ENCODE data around the gene GPC6. TPM values are rescaled to one million over a fixed set of nuclear protein-coding genes. Genes with fewer than 3 reads are reported as not detected.

The GPC6 gene
- total RNA-seq, 1 experiment from 2014 or later: 63.7 TPM

GRCh38 chr13:93554514-93554913 lies 327.9 kb downstream of the GPC6 start:
- H3K4me3 ChIP-seq (ENCODE audit: insufficient read depth, low read depth, low read length): no peak overlapping the region
- H3K27me3 ChIP-seq (ENCODE audit: control insufficient read depth, insufficient read depth, low read length): no peaks in the 10 kb centered on the region
- no peaks in the 10 kb centered on the region for H3K36me3 ChIP-seq (replicated peaks; ENCODE audit: control insufficient read depth, insufficient read depth, low read length)
- no peak for DNase-seq

- DNase-seq: no peak
- Histone ChIP-seq H3K36me3 (replicated peaks; ENCODE audit: control insufficient read depth, insufficient read depth, low read length) (no peaks in the 10 kb centered on the region), H3K4me3 (ENCODE audit: insufficient read depth, low read depth, low read length) (no peak overlapping the region), H3K27me3 (ENCODE audit: control insufficient read depth, insufficient read depth, low read length) (no peaks in the 10 kb centered on the region)
Measured at GRCh38 chr13:93558637-93559036, 332.0 kb downstream of the GPC6 start.

GRCh38 chr13:93559718-93560117 lies 333.1 kb downstream of the GPC6 start:
- no peaks in the 10 kb centered on the region for H3K36me3 ChIP-seq (replicated peaks; ENCODE audit: control insufficient read depth, insufficient read depth, low read length)
- DNase-seq: no peak
- H3K4me3 ChIP-seq (ENCODE audit: insufficient read depth, low read depth, low read length): no peak overlapping the region

DNA sequence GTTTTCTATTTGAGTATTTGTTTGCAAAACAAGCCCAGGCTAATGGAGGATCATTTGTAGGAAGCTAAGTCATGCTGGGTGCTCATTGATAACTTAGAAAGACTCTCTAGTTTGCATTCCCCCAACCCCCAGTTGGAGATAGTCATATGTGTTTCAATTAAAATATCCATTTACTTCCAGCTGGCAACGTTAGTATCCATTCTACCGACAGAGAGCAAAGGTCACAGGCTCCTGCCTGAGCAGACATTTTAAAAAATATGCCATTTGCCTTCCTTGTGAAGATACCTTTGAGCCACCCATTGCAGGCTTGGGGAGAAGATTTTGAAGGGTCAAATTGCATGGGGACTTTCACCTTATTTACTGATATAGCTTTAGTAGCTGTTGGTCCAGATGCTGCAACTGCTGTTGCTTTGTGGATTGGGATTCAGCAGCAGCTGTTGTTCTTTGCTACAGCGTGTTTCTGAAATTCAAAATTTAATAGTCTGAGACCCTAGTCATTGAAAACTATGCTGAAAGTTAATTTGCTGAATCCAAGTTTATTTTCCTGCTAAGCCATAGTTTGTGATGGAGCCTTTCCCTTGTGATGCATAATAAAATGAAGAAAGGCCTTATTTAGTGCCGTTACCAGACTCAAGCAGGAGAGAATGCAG lies 335.1 kb downstream of the GPC6 start:
- Histone ChIP-seq H3K36me3 (replicated peaks; ENCODE audit: control insufficient read depth, insufficient read depth, low read length) (no peaks in the 10 kb centered on the region), H3K27me3 (ENCODE audit: control insufficient read depth, insufficient read depth, low read length) (no peaks in the 10 kb centered on the region), H3K4me3 (ENCODE audit: insufficient read depth, low read depth, low read length) (no peak overlapping the region)
- no peak for DNase-seq

More at GRCh38 chr13:93559718-93560117, 333.1 kb downstream of the GPC6 start:
- no peaks in the 10 kb centered on the region for H3K27me3 ChIP-seq (ENCODE audit: control insufficient read depth, insufficient read depth, low read length)

DNA sequence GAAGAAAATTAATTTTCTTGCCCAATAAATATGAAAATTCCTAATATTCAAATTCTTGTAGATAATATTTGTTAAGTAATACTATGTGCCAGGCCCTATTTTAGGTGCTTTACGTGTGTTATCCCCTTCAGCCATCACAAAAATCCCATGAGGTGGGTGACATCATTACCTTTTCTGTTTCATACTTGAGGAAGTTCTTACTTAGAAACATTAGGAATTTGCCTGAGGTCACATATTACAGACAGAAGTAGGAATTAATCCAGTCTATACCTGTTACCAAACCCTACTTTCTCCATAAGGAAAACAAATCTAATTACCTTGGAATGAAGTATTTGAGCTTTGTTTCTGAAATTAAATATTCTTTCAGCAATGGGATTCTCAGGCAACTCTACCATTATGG lies 336.1 kb downstream of the GPC6 start:
- Histone ChIP-seq H3K27me3 (ENCODE audit: control insufficient read depth, insufficient read depth, low read length) (no peaks in the 10 kb centered on the region), H3K36me3 (replicated peaks; ENCODE audit: control insufficient read depth, insufficient read depth, low read length) (no peaks in the 10 kb centered on the region), H3K4me3 (ENCODE audit: insufficient read depth, low read depth, low read length) (no peak overlapping the region)
- DNase-seq: no peak

DNA sequence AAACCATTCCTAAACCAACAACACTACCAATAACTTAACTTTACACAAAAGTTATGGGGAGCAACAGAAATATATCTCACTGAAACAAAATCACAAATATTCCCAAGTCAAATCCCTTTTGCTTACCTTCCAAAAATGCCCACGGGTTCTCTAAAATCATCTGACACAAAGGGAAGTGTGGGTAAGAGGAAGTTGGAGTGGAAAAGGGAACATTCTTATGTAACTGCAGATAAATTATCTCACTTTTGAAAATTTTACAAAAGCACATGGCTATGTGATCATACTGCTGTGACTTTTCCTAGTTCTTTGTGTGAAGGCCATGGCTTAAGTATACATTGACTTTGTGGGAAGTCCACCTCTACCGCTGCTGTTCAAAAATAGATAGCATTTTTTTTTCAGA lies 350.5 kb downstream of the GPC6 start:
- no peak for DNase-seq
- H3K4me3 ChIP-seq (ENCODE audit: insufficient read depth, low read depth, low read length): no peak overlapping the region
- no peaks in the 10 kb centered on the region for H3K27me3 ChIP-seq (ENCODE audit: control insufficient read depth, insufficient read depth, low read length)
- H3K36me3 ChIP-seq (replicated peaks; ENCODE audit: control insufficient read depth, insufficient read depth, low read length): no peaks in the 10 kb centered on the region

GRCh38 chr13:93589788-93590187 lies 363.2 kb downstream of the GPC6 start:
- Histone ChIP-seq H3K36me3 (replicated peaks; ENCODE audit: control insufficient read depth, insufficient read depth, low read length) (no peaks in the 10 kb centered on the region), H3K27me3 (ENCODE audit: control insufficient read depth, insufficient read depth, low read length) (no peaks in the 10 kb centered on the region), H3K4me3 (ENCODE audit: insufficient read depth, low read depth, low read length) (no peak overlapping the region)
- DNase-seq: no peak

DNA sequence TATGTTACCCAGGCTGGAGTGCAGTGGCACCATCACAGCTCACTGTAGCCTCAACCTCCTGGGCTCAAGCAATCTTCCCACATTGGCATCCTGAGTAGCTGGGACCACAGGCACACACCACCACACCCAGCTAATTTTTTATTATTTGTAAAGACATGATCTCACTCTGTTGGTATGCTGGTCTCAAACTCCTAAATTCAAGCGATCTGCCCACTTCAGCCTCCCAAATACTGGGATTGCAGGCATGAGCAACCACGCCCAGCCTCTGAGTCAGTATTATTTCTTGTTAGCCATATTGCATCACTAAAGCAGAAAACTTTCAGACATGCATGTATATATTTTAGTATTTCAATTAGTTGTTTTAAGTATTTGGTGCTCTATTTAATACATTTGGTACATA lies 376.4 kb downstream of the GPC6 start:
- no peaks in the 10 kb centered on the region for H3K36me3 ChIP-seq (replicated peaks; ENCODE audit: control insufficient read depth, insufficient read depth, low read length)
- no peaks in the 10 kb centered on the region for H3K27me3 ChIP-seq (ENCODE audit: control insufficient read depth, insufficient read depth, low read length)
- DNase-seq: no peak
- no peak overlapping the region for H3K4me3 ChIP-seq (ENCODE audit: insufficient read depth, low read depth, low read length)

GRCh38 chr13:93614776-93615175 lies 388.2 kb downstream of the GPC6 start:
- Histone ChIP-seq H3K4me3 (ENCODE audit: insufficient read depth, low read depth, low read length) (no peak overlapping the region), H3K36me3 (replicated peaks; ENCODE audit: control insufficient read depth, insufficient read depth, low read length) (no peaks in the 10 kb centered on the region), H3K27me3 (ENCODE audit: control insufficient read depth, insufficient read depth, low read length) (no peaks in the 10 kb centered on the region)
- no peak for DNase-seq

GRCh38 chr13:93620181-93620765 lies 393.7 kb downstream of the GPC6 start:
- DNase-seq: no peak
- Histone ChIP-seq H3K27me3 (ENCODE audit: control insufficient read depth, insufficient read depth, low read length) (no peaks in the 10 kb centered on the region), H3K36me3 (replicated peaks; ENCODE audit: control insufficient read depth, insufficient read depth, low read length) (no peaks in the 10 kb centered on the region), H3K4me3 (ENCODE audit: insufficient read depth, low read depth, low read length) (no peak overlapping the region)

DNA sequence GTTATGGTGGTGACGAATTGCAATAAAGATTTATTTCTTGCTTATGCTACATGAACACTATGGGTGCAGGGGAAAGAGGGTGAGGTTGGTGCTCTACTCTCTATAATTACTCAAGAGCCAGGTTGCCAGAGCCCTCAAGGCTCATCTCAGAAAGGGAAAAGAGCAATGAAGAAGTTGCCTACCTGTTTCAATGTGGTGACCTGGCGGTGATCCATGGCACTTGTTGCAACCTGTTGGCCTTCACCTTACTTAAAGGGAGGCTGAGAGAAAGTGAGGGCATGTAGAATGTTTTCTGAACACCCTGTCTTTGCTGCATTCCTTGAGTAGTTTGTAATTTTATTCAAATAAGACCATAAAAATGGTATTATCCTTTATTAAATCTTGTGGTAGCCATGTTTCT lies 394.4 kb downstream of the GPC6 start:
- no peak overlapping the region for H3K4me3 ChIP-seq (ENCODE audit: insufficient read depth, low read depth, low read length)
- DNase-seq: no peak
- no peaks in the 10 kb centered on the region for H3K27me3 ChIP-seq (ENCODE audit: control insufficient read depth, insufficient read depth, low read length)
- no peaks in the 10 kb centered on the region for H3K36me3 ChIP-seq (replicated peaks; ENCODE audit: control insufficient read depth, insufficient read depth, low read length)

GRCh38 chr13:93621966-93622365 lies 395.4 kb downstream of the GPC6 start:
- DNase-seq: no peak
- Histone ChIP-seq H3K4me3 (ENCODE audit: insufficient read depth, low read depth, low read length) (no peak overlapping the region), H3K27me3 (ENCODE audit: control insufficient read depth, insufficient read depth, low read length) (no peaks in the 10 kb centered on the region), H3K36me3 (replicated peaks; ENCODE audit: control insufficient read depth, insufficient read depth, low read length) (no peaks in the 10 kb centered on the region)

DNA sequence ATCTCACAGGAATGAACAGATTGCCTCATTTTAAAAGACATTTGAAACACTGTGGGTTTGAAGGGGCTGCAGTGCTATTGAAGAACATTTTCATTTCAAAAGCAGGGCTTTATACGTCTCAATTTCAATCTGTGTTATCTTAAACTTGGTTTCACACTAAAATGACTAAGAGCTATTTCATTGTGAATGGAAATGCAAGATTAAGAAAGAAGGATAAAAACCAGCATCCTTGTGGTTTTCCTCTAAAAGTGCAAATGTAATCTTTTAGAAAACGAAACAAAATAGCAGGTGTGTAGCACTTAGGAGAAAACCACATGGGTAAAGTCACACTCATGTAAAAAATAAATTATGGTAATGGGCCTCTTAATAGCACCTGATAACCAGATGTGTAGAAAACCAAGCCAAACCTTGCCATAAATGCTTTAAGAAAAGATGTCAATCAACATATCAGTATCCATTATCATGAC lies 397.7 kb downstream of the GPC6 start:
- no peaks in the 10 kb centered on the region for H3K27me3 ChIP-seq (ENCODE audit: control insufficient read depth, insufficient read depth, low read length)
- no peak for DNase-seq
- H3K36me3 ChIP-seq (replicated peaks; ENCODE audit: control insufficient read depth, insufficient read depth, low read length): no peaks in the 10 kb centered on the region
- H3K4me3 ChIP-seq (ENCODE audit: insufficient read depth, low read depth, low read length): no peak overlapping the region

DNA sequence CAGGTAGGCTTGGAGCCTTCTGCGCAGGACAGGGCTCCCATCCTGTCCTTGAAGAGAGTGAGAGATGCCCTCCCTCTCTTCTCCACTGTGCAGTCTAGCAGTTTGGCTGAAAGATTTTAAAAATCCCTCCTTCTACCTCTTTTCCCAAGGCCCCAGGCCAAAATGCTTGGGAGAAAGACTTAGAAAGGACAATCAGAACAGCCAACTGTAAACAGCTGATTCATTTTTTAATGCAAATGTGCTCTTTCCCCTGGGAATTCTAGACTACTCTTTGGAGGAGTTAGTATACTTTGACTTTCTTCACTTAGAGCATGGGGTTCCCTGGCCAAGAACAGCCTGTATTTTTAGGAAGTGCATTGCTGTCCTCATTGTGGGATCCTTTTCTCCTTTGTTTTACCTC lies 398.9 kb downstream of the GPC6 start:
- no peak overlapping the region for H3K4me3 ChIP-seq (ENCODE audit: insufficient read depth, low read depth, low read length)
- DNase-seq: no peak
- H3K27me3 ChIP-seq (ENCODE audit: control insufficient read depth, insufficient read depth, low read length): no peaks in the 10 kb centered on the region
- H3K36me3 ChIP-seq (replicated peaks; ENCODE audit: control insufficient read depth, insufficient read depth, low read length): no peaks in the 10 kb centered on the region

DNA sequence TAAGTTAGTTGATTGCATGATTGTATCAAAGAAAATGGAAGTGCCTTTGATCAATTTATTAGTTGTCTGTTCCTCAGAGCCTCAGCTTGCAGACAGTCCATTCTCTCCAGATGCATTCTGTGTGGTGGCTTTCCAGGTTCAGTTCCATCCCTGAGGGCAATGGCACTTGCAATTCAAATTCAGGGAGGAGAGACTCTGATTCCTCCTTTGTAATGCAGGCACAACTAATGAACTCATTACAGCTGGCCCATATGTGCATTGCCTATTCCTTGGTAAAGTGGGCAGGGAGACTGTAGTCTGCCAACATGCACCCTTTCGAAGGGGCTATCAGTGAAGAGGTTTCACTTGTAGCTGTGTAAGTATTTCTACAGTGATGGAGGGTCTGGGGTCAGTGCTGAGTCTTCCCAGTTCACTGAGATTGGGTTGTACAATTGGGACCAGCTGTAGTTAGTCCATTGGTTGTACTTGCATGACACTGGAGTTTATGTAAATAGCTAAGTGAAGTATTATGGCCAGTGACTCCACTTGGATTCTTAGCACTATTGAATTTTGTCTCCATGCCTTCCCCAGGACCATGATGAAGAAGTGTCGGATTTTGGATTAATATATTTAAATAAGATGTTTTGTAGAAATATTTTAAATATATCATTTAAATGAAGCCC lies 401.7 kb downstream of the GPC6 start:
- no peak for DNase-seq
- Histone ChIP-seq H3K27me3 (ENCODE audit: control insufficient read depth, insufficient read depth, low read length) (no peaks in the 10 kb centered on the region), H3K36me3 (replicated peaks; ENCODE audit: control insufficient read depth, insufficient read depth, low read length) (no peaks in the 10 kb centered on the region), H3K4me3 (ENCODE audit: insufficient read depth, low read depth, low read length) (no peak overlapping the region)
